ENCODE data around the gene KLHL2. TPM values are rescaled to one million over a fixed set of nuclear protein-coding genes. Genes with fewer than 3 reads are reported as not detected.

The KLHL2 gene
- total RNA-seq, 4 donors from 2014 or later = 23.5 to 35.3 (median 27.2) TPM

DNA sequence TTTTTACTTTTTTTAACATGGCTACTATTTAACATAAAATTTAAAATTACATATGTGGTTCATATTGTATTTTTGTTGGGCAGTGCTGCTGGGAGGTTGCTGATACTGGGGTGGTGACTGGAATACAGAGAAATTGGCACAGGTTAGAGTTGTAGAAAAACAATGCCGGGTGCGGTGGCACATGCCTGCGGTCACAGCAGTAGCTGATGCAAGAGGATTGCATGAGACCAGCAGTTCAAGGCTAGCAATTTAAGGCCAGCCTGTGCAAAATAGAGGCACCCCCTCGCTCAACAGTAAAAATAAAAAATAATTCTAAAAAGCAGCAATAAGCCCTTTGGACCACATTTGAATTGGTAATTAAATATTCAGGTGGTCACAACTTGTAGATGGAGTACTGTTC is 159.7 kb downstream of the KLHL2 start:
- TF ChIP-seq EP300 (IDR thresholded peaks at IDR 0.05) (no peak), POLR2AphosphoS5 (IDR thresholded peaks at IDR 0.05) (no peak), POLR2A (IDR thresholded peaks at IDR 0.05; ENCODE audit: low read depth) (no peak)
- TF ChIP-seq, protein P1, sequence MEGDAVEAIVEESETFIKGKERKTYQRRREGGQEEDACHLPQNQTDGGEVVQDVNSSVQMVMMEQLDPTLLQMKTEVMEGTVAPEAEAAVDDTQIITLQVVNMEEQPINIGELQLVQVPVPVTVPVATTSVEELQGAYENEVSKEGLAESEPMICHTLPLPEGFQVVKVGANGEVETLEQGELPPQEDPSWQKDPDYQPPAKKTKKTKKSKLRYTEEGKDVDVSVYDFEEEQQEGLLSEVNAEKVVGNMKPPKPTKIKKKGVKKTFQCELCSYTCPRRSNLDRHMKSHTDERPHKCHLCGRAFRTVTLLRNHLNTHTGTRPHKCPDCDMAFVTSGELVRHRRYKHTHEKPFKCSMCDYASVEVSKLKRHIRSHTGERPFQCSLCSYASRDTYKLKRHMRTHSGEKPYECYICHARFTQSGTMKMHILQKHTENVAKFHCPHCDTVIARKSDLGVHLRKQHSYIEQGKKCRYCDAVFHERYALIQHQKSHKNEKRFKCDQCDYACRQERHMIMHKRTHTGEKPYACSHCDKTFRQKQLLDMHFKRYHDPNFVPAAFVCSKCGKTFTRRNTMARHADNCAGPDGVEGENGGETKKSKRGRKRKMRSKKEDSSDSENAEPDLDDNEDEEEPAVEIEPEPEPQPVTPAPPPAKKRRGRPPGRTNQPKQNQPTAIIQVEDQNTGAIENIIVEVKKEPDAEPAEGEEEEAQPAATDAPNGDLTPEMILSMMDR (IDR thresholded peaks at IDR 0.05) = no peak
- intact Hi-C loops (cut with DNase I) = no loop called here
- WGBS = 91% methylated on average over 4 of the region's 4 CpGs
- Histone ChIP-seq H3K9me3 (no peaks in the 10 kb centered on the region), H3K4me3 (no peak overlapping the region), H3K4me1 (no peaks in the 10 kb centered on the region), H3K27me3 (no peaks in the 10 kb centered on the region), H3K36me3 (no peaks in the 10 kb centered on the region), H3K27ac (replicated peaks in 1 of 4) (no peak overlapping the region)
- no peak for DNase-seq (ENCODE audit: extremely low spot score)

DNA sequence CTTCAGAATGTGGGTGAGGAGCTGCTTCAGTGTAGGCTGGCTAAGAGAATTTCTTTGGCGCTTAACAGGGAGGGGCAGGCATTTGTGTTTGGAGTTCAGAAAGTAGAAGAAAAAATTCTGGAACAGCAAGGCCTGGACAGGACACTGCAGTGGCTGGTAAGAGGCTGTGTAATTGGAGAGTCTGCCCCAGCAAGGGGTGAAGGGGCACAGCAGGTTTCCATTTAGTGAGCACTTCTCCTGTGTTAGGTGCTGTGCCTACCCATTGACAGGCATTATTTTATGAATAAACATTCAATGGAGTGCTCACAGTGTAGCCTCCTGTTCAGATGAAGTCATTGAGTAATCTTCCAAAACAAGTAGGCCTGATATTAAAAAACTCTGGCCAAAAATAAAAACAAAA is 160.8 kb downstream of the KLHL2 start:
- H3K27ac ChIP-seq (replicated peaks in 1 of 4) = no peak overlapping the region
- H3K36me3 ChIP-seq = no peaks in the 10 kb centered on the region
- H3K9me3 ChIP-seq = no peaks in the 10 kb centered on the region
- no peak overlapping the region for H3K4me3 ChIP-seq
- 94% methylated on average over 1 of the region's 1 CpG for WGBS
- H3K4me1 ChIP-seq = no peaks in the 10 kb centered on the region
- no peaks in the 10 kb centered on the region for H3K27me3 ChIP-seq
- TF ChIP-seq EP300 (IDR thresholded peaks at IDR 0.05) (no peak), POLR2AphosphoS5 (IDR thresholded peaks at IDR 0.05) (no peak), POLR2A (IDR thresholded peaks at IDR 0.05; ENCODE audit: low read depth) (no peak)
- TF ChIP-seq, protein P1 (IDR thresholded peaks at IDR 0.05) = no peak
- intact Hi-C loops (cut with DNase I) = no loop called here
- DNase-seq (ENCODE audit: extremely low spot score) = no peak

DNA sequence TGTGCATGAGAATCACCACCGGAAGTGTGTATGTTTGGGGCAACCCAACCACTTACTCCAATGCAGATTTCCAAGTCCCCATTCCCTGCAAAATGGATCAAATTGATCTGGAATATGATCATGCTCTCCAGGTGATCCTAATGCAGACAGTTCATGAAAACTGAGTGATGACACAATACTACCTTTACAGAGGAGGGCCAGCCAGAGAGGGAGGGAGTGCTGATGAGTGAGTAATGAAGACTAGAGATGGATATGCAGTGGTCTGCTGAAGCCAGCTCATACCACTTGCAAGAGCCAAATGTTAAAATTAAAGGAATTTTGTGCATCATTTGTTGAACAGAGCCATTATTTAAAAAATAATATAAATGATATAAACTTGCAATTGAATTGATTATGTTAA is 161.2 kb downstream of the KLHL2 start:
- Histone ChIP-seq H3K27ac (replicated peaks in 1 of 4) (no peak overlapping the region), H3K36me3 (no peaks in the 10 kb centered on the region), H3K4me3 (no peak overlapping the region), H3K9me3 (no peaks in the 10 kb centered on the region), H3K4me1 (no peaks in the 10 kb centered on the region), H3K27me3 (no peaks in the 10 kb centered on the region)
- TF ChIP-seq POLR2AphosphoS5 (IDR thresholded peaks at IDR 0.05) (no peak), EP300 (IDR thresholded peaks at IDR 0.05) (no peak)
- no peak for DNase-seq (ENCODE audit: extremely low spot score)
- WGBS = 88% methylated on average over 1 of the region's 1 CpG
- intact Hi-C loops (cut with DNase I) = no loop called here

DNA sequence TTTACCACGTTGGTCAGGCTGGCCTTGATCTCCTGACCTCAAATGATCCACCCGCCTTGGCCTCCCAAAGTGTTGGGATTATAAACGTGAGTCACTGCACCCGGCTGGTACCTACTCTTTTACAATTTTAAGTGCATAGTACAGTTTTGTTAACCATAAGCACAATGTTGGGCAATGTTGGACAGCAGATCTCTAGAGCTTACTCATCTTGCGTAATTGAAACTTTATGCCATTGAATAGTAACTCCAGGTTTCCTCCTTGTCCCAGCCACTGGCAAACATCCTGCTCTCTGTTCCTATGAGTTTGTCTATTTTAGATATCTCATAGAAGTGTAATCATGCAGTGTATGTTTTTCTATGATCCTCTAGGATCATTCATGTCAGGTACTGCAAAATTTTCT is 162.2 kb downstream of the KLHL2 start:
- Histone ChIP-seq H3K27me3 (no peaks in the 10 kb centered on the region), H3K9me3 (peaks cover 0 to 4% (median 0%) of the 10 kb centered on the region in 4 donors), H3K4me3 (no peak overlapping the region), H3K36me3 (no peaks in the 10 kb centered on the region), H3K27ac (replicated peaks in 1 of 4) (no peak overlapping the region), H3K4me1 (no peaks in the 10 kb centered on the region)
- no peak for DNase-seq (ENCODE audit: extremely low spot score)
- no peak for TF ChIP-seq POLR2AphosphoS5 (IDR thresholded peaks at IDR 0.05)
- TF ChIP-seq, protein P1 (IDR thresholded peaks at IDR 0.05) = no peak
- TF ChIP-seq EP300 (IDR thresholded peaks at IDR 0.05) = no peak
- no peak for TF ChIP-seq POLR2A (IDR thresholded peaks at IDR 0.05; ENCODE audit: low read depth)
- intact Hi-C loops (cut with DNase I) = no loop called here
- 80% methylated on average over 5 of the region's 5 CpGs for WGBS

DNA sequence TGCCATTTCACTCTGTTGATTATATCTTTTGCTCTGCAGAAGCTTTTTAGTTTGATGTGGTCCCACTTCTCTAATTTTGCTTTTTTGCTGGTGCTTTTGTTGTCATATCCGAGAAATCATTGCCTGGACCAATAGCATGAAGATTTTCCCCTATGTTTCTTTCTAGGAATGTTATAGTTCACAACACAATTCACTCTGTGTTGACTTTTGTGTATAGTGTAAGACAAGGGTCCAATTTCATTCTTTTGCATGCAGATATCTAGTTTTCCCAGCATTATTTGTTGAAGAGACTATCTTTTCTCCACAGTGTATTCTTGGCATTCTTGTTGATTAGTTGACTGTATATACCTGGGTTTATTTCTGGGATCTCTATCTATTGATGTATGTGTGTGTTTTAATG is 163.2 kb downstream of the KLHL2 start:
- TF ChIP-seq, protein P1 (IDR thresholded peaks at IDR 0.05) = no peak
- TF ChIP-seq POLR2A (IDR thresholded peaks at IDR 0.05; ENCODE audit: low read depth) (no peak), EP300 (IDR thresholded peaks at IDR 0.05) (no peak), POLR2AphosphoS5 (IDR thresholded peaks at IDR 0.05) (no peak)
- intact Hi-C loops (cut with DNase I) = no loop called here
- DNase-seq (ENCODE audit: extremely low spot score) = no peak
- H3K4me3 ChIP-seq = no peak overlapping the region
- H3K36me3 ChIP-seq = no peaks in the 10 kb centered on the region
- 95% methylated on average over 1 of the region's 1 CpG for WGBS
- no peak overlapping the region for H3K27ac ChIP-seq (replicated peaks in 1 of 4)
- peaks cover 0 to 11% (median 0%) of the 10 kb centered on the region in 4 donors for H3K9me3 ChIP-seq
- no peaks in the 10 kb centered on the region for H3K4me1 ChIP-seq
- no peaks in the 10 kb centered on the region for H3K27me3 ChIP-seq

Small RNAs within 50 kb of the gene (small RNA-seq; reads per million reads assigned to genes)
- 0 reads per million in 3 donors for gene RNU4-87P

Other genes with a start within 250 kb of the KLHL2 start
- 1 to 10 TPM in 1 of 4 donors, under 1 TPM in 2, not detected in 1; 0.33 to 1.2 (median 0.46) TPM for gene TRIM61, start 229.9 kb upstream of the KLHL2 start, total RNA-seq
- not detected for gene TRIM60, start 175.6 kb upstream of the KLHL2 start, total RNA-seq
- gene TRIM75, start 153.7 kb upstream of the KLHL2 start, total RNA-seq = not detected
- gene TMEM192, start 94.7 kb upstream of the KLHL2 start, total RNA-seq = 10 to 100 TPM; 11.6 to 19.1 (median 14.1) TPM
- 10 to 100 TPM; 10.8 to 17.4 (median 12.4) TPM for gene MSMO1, start 120.1 kb downstream of the KLHL2 start, total RNA-seq
- gene CPE, start 171.4 kb downstream of the KLHL2 start, total RNA-seq = 100 to 1,000 TPM; 104 to 116 (median 108) TPM